ENCODE results near the gene C5orf47.

DNA sequence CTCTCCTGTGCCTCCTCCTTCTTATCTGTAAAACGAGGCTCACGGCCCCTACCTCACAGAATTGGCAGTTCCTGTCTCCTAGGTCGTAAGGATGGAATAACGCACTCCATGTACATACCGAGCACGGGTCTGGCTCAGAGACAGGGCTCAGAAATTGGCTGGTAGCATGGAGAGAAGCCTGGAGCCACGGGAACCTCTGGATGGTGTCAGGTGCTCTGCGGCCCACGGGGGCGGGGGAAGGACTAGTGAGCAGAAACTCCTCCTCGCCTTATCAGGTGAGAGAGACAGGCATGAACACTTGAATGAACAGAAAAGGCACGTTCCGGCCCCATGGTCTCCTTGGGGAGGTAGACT lies 15.4 kb upstream of the C5orf47 start:
- TF ChIP-seq, protein P1, sequence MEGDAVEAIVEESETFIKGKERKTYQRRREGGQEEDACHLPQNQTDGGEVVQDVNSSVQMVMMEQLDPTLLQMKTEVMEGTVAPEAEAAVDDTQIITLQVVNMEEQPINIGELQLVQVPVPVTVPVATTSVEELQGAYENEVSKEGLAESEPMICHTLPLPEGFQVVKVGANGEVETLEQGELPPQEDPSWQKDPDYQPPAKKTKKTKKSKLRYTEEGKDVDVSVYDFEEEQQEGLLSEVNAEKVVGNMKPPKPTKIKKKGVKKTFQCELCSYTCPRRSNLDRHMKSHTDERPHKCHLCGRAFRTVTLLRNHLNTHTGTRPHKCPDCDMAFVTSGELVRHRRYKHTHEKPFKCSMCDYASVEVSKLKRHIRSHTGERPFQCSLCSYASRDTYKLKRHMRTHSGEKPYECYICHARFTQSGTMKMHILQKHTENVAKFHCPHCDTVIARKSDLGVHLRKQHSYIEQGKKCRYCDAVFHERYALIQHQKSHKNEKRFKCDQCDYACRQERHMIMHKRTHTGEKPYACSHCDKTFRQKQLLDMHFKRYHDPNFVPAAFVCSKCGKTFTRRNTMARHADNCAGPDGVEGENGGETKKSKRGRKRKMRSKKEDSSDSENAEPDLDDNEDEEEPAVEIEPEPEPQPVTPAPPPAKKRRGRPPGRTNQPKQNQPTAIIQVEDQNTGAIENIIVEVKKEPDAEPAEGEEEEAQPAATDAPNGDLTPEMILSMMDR (IDR thresholded peaks at IDR 0.05 in 2 of 3, conservative IDR thresholded peaks at IDR 0.05 in 1 of 3; ENCODE audit: borderline replicate concordance in 1 of 3, insufficient read depth in 1 of 3, low read depth in 2 of 3, low read length in 2 of 3) = no peak
- TF ChIP-seq POLR2AphosphoS5 (IDR thresholded peaks at IDR 0.05; ENCODE audit: low read depth, low read length) (no peak), EZH2phosphoT487 (IDR thresholded peaks at IDR 0.05; ENCODE audit: borderline replicate concordance) (no peak), POLR2A (IDR thresholded peaks at IDR 0.05; ENCODE audit: borderline replicate concordance, extremely low read depth, insufficient read depth, insufficient read length) (no peak), ZFX (IDR thresholded peaks at IDR 0.05) (no peak), CEBPB (IDR thresholded peaks at IDR 0.05; ENCODE audit: low read depth) (no peak), YY1 (IDR thresholded peaks at IDR 0.05; ENCODE audit: extremely low read depth, insufficient replicate concordance, low read depth, low read length) (no peak), EZH2 (IDR thresholded peaks at IDR 0.05) (no peak), SIN3A (IDR thresholded peaks at IDR 0.05; ENCODE audit: low read depth) (no peak)
- TF ChIP-seq, protein P2, sequence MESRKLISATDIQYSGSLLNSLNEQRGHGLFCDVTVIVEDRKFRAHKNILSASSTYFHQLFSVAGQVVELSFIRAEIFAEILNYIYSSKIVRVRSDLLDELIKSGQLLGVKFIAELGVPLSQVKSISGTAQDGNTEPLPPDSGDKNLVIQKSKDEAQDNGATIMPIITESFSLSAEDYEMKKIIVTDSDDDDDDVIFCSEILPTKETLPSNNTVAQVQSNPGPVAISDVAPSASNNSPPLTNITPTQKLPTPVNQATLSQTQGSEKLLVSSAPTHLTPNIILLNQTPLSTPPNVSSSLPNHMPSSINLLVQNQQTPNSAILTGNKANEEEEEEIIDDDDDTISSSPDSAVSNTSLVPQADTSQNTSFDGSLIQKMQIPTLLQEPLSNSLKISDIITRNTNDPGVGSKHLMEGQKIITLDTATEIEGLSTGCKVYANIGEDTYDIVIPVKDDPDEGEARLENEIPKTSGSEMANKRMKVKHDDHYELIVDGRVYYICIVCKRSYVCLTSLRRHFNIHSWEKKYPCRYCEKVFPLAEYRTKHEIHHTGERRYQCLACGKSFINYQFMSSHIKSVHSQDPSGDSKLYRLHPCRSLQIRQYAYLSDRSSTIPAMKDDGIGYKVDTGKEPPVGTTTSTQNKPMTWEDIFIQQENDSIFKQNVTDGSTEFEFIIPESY (IDR thresholded peaks at IDR 0.05; ENCODE audit: extremely low read depth, insufficient replicate concordance, low read length) = no peak
- TF ChIP-seq, protein P3, sequence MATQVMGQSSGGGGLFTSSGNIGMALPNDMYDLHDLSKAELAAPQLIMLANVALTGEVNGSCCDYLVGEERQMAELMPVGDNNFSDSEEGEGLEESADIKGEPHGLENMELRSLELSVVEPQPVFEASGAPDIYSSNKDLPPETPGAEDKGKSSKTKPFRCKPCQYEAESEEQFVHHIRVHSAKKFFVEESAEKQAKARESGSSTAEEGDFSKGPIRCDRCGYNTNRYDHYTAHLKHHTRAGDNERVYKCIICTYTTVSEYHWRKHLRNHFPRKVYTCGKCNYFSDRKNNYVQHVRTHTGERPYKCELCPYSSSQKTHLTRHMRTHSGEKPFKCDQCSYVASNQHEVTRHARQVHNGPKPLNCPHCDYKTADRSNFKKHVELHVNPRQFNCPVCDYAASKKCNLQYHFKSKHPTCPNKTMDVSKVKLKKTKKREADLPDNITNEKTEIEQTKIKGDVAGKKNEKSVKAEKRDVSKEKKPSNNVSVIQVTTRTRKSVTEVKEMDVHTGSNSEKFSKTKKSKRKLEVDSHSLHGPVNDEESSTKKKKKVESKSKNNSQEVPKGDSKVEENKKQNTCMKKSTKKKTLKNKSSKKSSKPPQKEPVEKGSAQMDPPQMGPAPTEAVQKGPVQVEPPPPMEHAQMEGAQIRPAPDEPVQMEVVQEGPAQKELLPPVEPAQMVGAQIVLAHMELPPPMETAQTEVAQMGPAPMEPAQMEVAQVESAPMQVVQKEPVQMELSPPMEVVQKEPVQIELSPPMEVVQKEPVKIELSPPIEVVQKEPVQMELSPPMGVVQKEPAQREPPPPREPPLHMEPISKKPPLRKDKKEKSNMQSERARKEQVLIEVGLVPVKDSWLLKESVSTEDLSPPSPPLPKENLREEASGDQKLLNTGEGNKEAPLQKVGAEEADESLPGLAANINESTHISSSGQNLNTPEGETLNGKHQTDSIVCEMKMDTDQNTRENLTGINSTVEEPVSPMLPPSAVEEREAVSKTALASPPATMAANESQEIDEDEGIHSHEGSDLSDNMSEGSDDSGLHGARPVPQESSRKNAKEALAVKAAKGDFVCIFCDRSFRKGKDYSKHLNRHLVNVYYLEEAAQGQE (IDR thresholded peaks at IDR 0.05; ENCODE audit: low read depth) = no peak

All from HCT116 (cell line).